ENCODE measurements around the gene RIMBP2. TPM values are rescaled to one million over a fixed set of nuclear protein-coding genes. Genes with fewer than 3 reads are reported as not detected.

The RIMBP2 gene
- total RNA-seq, 1 donor from 2014 or later: 20.5 TPM

GRCh38 chr12:130436741-130437501 lies 279.2 kb downstream of the RIMBP2 start:
- H3K27me3 Mint-ChIP-seq (ENCODE audit: unreplicated experiment): peaks cover 6% of the 10 kb centered on the region
- H3K27ac Mint-ChIP-seq (ENCODE audit: unreplicated experiment): no peak overlapping the region
- H3K9me3 Mint-ChIP-seq (ENCODE audit: unreplicated experiment): peaks cover 10% of the 10 kb centered on the region
- H3K36me3 Mint-ChIP-seq (ENCODE audit: unreplicated experiment): peaks cover 25% of the 10 kb centered on the region
- DNase-seq: no peak
- no peak for TF ChIP-seq CTCF (IDR thresholded peaks at IDR 0.05; ENCODE audit: partially characterized antibody, unreplicated experiment)
- no peaks in the 10 kb centered on the region for H3K4me1 Mint-ChIP-seq (ENCODE audit: low read depth, unreplicated experiment)
- H3K4me3 Mint-ChIP-seq (ENCODE audit: unreplicated experiment): no peak overlapping the region

- no peaks in the 10 kb centered on the region for H3K4me1 Mint-ChIP-seq (ENCODE audit: low read depth, unreplicated experiment)
- H3K36me3 Mint-ChIP-seq (ENCODE audit: unreplicated experiment): peaks cover 25% of the 10 kb centered on the region
- no peak overlapping the region for H3K4me3 Mint-ChIP-seq (ENCODE audit: unreplicated experiment)
- H3K27ac Mint-ChIP-seq (ENCODE audit: unreplicated experiment): no peak overlapping the region
- peaks cover 10% of the 10 kb centered on the region for H3K9me3 Mint-ChIP-seq (ENCODE audit: unreplicated experiment)
- H3K27me3 Mint-ChIP-seq (ENCODE audit: unreplicated experiment): peaks cover 6% of the 10 kb centered on the region
- no peak for DNase-seq
- TF ChIP-seq CTCF (IDR thresholded peaks at IDR 0.05; ENCODE audit: partially characterized antibody, unreplicated experiment): no peak
Measured at GRCh38 chr12:130435826-130436225, 280.3 kb downstream of the RIMBP2 start.

DNA sequence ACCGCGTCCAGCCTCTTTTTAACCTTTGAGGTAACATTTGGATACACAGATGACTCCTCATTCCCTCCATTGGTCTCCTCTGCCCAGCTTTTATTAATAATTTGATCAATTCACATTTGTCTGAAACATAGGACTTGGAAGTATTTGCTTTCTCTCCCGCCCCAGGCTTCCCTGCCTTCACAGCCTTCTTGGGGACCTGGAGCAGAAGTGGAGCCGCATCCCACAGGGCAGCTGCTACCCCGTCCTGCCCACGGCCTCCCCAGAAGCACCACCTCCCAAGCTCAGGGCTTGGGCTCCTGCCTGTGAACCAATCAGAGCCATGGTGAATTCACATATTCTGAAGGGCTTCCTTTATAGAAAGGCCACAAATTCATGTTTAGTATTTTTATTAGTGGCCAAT lies 280.8 kb downstream of the RIMBP2 start:
- Mint-ChIP-seq H3K27me3 (ENCODE audit: unreplicated experiment) (peaks cover 2% of the 10 kb centered on the region), H3K4me1 (ENCODE audit: low read depth, unreplicated experiment) (no peaks in the 10 kb centered on the region), H3K36me3 (ENCODE audit: unreplicated experiment) (peaks cover 21% of the 10 kb centered on the region), H3K9me3 (ENCODE audit: unreplicated experiment) (peaks cover 10% of the 10 kb centered on the region), H3K4me3 (ENCODE audit: unreplicated experiment) (no peak overlapping the region), H3K27ac (ENCODE audit: unreplicated experiment) (no peak overlapping the region)
- TF ChIP-seq CTCF (IDR thresholded peaks at IDR 0.05; ENCODE audit: partially characterized antibody, unreplicated experiment): no peak
- DNase-seq: no peak

- Mint-ChIP-seq H3K27ac (ENCODE audit: unreplicated experiment) (no peak overlapping the region), H3K36me3 (ENCODE audit: unreplicated experiment) (peaks cover 19% of the 10 kb centered on the region), H3K9me3 (ENCODE audit: unreplicated experiment) (peaks cover 10% of the 10 kb centered on the region), H3K4me3 (ENCODE audit: unreplicated experiment) (no peak overlapping the region), H3K4me1 (ENCODE audit: low read depth, unreplicated experiment) (no peaks in the 10 kb centered on the region), H3K27me3 (ENCODE audit: unreplicated experiment) (peaks cover 2% of the 10 kb centered on the region)
- TF ChIP-seq CTCF (IDR thresholded peaks at IDR 0.05; ENCODE audit: partially characterized antibody, unreplicated experiment): no peak
- no peak for DNase-seq
Measured at GRCh38 chr12:130434560-130434959, 281.5 kb downstream of the RIMBP2 start.

GRCh38 chr12:130433834-130434233 lies 282.3 kb downstream of the RIMBP2 start:
- Mint-ChIP-seq H3K4me3 (ENCODE audit: unreplicated experiment) (no peak overlapping the region), H3K27ac (ENCODE audit: unreplicated experiment) (no peak overlapping the region), H3K36me3 (ENCODE audit: unreplicated experiment) (peaks cover 14% of the 10 kb centered on the region), H3K9me3 (ENCODE audit: unreplicated experiment) (peaks cover 8% of the 10 kb centered on the region), H3K4me1 (ENCODE audit: low read depth, unreplicated experiment) (no peaks in the 10 kb centered on the region), H3K27me3 (ENCODE audit: unreplicated experiment) (no peaks in the 10 kb centered on the region)
- TF ChIP-seq CTCF (IDR thresholded peaks at IDR 0.05; ENCODE audit: partially characterized antibody, unreplicated experiment): no peak
- DNase-seq: no peak

All from glutamatergic neuron (in vitro differentiated cells).